Hematopoietic multipotent progenitor cell treated with erythropoietin and hydrocortisone succinate and interleukin-3 and kit ligand, for 4 days (in vitro differentiated cells): ENCODE results near the gene RSRC1.
A peak's percentile ranks its signal among the peaks of the same experiment; 100 is the strongest.
"Not testable (repeated sequence)": the region's sequence is repeated elsewhere in the genome, so short reads cannot be mapped to it uniquely, and the experiment has no call there.

Experiments
- DNase-seq: peaks from one replicate; pipeline ENCODE4 v3.0.0-alpha.2; 2015

RSRC1 gene

GRCh38 chr3:158134363-158134762, 24.5 kb downstream of the RSRC1 start:
- no peak for DNase-seq

DNA sequence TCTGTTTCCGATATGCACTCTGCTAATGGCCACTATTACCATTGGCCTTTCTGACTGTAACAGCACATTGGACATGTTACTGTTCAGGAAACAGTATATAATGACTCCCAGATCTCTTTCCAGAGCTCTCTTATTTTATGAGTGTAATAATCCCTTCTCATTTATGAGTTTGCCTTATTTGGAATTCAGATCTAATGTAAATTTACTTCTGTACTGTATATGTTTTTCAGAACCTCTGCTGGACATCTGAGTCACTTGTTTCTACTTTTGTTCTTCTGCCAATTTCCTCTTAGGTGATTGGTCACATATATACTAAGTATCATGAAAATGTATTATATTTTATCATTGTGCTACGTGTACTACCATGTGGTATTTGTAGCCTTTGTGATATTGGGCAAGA, 30.5 kb downstream of the RSRC1 start:
- no peak for DNase-seq

GRCh38 chr3:158148218-158148617, 38.3 kb downstream of the RSRC1 start:
- no peak for DNase-seq

GRCh38 chr3:158152186-158152585, 42.3 kb downstream of the RSRC1 start:
- no peak for DNase-seq

- DNase-seq, result no peak
Measured at GRCh38 chr3:158158969-158159368, 49.1 kb downstream of the RSRC1 start.

DNA sequence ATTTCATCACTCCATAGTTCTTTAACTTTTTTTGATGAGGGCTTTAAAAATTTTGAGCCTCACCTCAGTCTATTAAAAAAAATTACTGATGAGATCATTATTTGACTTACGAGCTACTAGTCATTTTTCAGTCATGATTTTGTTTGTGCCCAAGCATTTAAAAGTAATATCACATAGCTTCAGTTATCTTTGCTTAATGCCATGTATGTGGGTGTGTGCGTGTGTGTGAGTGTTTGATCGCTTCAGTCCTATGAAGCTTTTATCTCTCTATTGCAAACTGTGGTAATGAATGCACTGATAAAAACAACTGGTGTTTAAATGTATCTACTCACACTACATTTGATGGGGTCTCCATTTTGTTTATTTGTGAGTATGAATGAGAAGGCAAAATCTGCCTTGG, 49.8 kb downstream of the RSRC1 start:
- DNase-seq, result peak; percentile 91

GRCh38 chr3:158160958-158161357, 51.1 kb downstream of the RSRC1 start:
- DNase-seq, result peak; percentile 9

GRCh38 chr3:158165141-158165655, 55.3 kb downstream of the RSRC1 start:
- DNase-seq, result no peak

GRCh38 chr3:158165730-158166129, 55.8 kb downstream of the RSRC1 start:
- DNase-seq, result no peak

- no peak for DNase-seq
Measured at GRCh38 chr3:158166223-158166622, 56.3 kb downstream of the RSRC1 start.

- DNase-seq, result peak; percentile 94
Measured at GRCh38 chr3:158167737-158168557, 58.1 kb downstream of the RSRC1 start.

DNA sequence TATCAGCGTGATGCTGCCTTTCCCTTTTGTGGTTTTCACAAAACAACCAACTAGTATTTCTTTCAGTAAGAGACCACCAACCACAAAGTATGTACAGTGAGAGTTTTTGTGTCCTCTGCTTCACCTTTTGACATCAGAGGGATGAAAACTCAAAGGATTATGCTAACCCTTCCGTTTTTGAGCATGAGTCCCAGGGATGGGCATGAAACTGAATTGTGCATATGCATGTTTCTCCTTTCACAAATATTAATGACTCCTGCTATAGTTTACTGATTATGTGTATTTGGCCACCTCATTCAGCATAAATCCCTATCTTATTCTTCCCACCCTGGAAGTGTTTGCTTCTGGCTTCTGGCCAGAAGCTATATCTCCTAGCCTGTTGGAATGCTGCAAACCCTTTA, 59.2 kb downstream of the RSRC1 start:
- peak; percentile 13 for DNase-seq

GRCh38 chr3:158181096-158181495, 71.2 kb downstream of the RSRC1 start:
- no peak for DNase-seq

DNA sequence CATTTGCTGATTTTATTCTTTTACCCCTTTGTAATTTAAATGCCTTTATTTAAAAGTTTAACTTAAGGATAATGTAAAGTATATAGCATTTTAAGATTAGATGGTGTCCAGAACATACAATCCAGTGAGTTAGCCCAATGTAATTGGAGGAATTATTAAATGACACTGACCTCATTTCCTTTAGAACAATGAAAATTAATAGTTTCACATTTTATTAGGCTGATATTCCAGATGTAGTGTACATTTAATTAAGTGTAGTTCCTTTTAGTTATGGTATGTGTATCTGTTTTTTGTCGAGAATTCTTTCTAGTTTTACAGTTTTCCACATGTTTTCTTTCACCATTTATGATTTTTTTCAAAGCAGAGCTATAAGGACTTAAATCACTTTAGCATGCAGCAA, 75.8 kb downstream of the RSRC1 start:
- no peak for DNase-seq

DNA sequence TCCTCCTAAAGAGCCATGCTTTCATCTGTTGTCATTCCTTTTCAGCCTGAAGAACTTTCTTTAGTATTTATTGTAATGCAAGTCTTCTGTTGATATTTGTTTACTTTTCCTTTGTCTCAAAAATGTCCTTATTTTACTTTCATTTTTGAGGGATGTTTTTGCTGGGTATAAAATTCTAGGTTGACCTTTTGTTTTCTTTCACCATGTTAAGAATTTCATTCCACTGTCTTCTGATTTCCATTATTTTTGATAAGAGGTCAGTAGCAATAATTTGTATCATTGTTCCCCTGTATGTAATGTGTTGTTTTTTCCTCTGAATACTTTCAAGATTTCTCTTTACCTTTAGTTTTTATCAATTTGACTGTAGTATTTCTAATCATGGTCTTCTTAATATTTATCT, 91.1 kb downstream of the RSRC1 start:
- peak; percentile 18 for DNase-seq

GRCh38 chr3:158205324-158205723, 95.4 kb downstream of the RSRC1 start:
- DNase-seq, result no peak

GRCh38 chr3:158205994-158206393, 96.1 kb downstream of the RSRC1 start:
- no peak for DNase-seq

DNA sequence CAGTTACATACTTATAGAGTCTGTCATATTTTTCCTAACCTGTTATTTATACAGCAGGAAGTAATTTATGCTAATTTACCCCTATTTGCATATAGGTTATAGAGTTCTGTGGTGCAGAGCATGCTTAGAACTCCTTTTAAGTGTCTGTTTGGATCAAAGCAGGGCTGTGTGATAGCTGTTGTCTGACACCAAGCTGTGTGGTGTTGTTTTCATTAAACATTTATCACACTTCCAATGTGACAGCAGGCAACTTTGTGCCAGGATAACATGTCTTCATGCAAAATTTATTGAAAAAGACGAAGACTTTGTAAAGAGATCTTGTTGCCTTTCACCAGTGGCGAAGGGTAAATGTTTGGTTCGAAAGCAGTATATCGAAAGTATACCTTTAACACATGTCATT, 100.2 kb downstream of the RSRC1 start:
- DNase-seq, result no peak

GRCh38 chr3:158213461-158213860, 103.6 kb downstream of the RSRC1 start:
- no peak for DNase-seq

DNA sequence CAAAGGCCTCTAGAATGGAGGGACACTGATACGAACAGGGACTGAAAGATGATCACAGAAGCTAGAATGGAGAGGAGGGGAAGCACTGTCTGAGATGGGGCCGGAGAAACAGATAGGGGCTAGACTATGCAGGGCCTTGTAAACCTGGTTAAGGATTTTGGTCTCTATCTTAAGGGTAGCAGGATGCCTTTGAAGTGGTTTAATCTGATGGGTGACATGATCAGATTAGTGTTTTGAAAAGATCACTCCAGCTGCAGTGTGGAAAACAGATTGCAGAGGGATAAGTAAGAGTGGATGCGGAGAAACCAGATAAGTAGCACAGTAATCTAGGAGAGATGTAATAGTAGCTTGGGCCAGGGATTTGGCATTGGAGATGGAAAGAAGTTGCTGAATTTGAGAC, 108.1 kb downstream of the RSRC1 start:
- DNase-seq, result no peak

DNA sequence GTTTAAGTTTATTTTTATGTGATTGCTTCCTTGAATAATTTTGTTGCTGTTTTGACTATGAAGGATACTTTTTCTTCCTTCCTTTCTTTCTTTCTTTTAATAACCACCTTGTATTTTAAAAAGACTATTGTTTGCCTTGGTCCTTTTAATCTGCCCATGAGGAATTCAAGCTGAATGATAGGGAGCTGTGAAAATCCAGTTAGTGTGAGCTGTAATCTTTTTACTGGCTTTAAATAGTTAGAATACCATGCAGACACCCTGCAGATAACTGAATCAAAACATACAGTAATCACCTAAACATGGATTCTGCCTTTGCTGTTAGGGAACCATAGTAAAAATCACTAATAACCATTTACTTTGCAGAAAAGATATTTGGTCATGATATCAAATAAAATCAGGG, 110.7 kb downstream of the RSRC1 start:
- DNase-seq, result no peak

GRCh38 chr3:158221426-158221825, 111.5 kb downstream of the RSRC1 start:
- no peak for DNase-seq

DNA sequence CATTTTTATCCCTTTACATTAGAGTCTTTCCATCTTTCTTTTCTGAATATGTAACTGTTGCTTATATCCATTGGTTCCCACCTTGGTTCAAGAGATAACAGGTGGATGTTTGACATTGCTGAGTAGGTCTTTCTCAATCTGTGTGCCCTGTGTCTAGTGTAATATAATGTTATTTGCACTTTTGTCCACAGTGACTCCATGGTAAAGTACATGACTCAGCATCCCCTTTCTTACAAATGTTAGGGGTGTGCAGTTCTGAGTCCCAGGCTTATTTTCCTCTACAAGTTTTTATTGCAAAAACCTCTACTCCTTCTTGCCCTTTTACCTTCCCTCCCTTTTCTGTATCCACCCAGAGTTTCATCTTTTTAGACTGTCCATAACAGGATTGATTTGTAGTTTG, 116.5 kb downstream of the RSRC1 start:
- DNase-seq, result no peak

DNA sequence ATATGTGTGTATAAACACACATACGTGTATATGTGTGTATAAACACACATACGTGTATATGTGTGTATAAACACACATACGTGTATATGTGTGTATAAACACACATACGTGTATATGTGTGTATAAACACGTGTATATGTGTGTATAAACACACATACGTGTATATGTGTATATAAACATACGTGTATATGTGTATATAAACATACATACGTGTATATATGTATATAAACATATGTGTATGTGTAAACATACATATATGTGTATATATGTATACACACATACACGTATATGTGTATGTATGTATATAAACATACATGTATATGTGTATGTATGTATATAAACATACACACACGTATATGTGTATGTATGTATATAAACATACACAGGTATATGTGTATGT, 119.1 kb downstream of the RSRC1 start:
- DNase-seq, result not testable (repeated sequence)

- no peak for DNase-seq
Measured at GRCh38 chr3:158233791-158234190, 123.9 kb downstream of the RSRC1 start.
